HG03571 (cell line): ENCODE measurements around the gene CNIH2.
"Not testable (repeated sequence)": the region's sequence is repeated elsewhere in the genome, so short reads cannot be mapped to it uniquely, and the experiment has no call there.

ENCODE experiments used
- ATAC-seq: cut with Tn5 transposase; IDR thresholded peaks from one replicate; pipeline ENCODE4 v1.9.1; 2021; ENCODE audit not compliant: unreplicated experiment

The CNIH2 gene

GRCh38 chr11:66275984-66276612, 1.9 kb upstream of the CNIH2 start:
- ATAC-seq = no peak

GRCh38 chr11:66276619-66277018, 1.4 kb upstream of the CNIH2 start:
- ATAC-seq = not testable (repeated sequence)

GRCh38 chr11:66277064-66277463, 911 bp upstream of the CNIH2 start:
- ATAC-seq = not testable (repeated sequence)

GRCh38 chr11:66278363-66279091, 552 bp downstream of the CNIH2 start:
- no peak for ATAC-seq

- no peak for ATAC-seq
These were observed 1.2 kb downstream of the CNIH2 start for GRCh38 chr11:66279092-66279734.

- ATAC-seq = no peak
These were observed 2.5 kb downstream of the CNIH2 start for GRCh38 chr11:66280428-66280827.

GRCh38 chr11:66281001-66281400, 3.0 kb downstream of the CNIH2 start:
- ATAC-seq = no peak

- ATAC-seq = peak; percentile 8
These were observed 3.9 kb downstream of the CNIH2 start for GRCh38 chr11:66281776-66282467.

- ATAC-seq = peak; percentile 59
These were observed 4.8 kb downstream of the CNIH2 start for GRCh38 chr11:66282468-66283455.

- no peak for ATAC-seq
These were observed 5.6 kb downstream of the CNIH2 start for GRCh38 chr11:66283461-66284105.

- no peak for ATAC-seq
These were observed 6.6 kb downstream of the CNIH2 start for GRCh38 chr11:66284526-66285078.

- ATAC-seq = no peak
These were observed 7.4 kb downstream of the CNIH2 start for GRCh38 chr11:66285250-66285947.

- ATAC-seq = no peak
These were observed 8.7 kb downstream of the CNIH2 start for GRCh38 chr11:66286699-66287098.

GRCh38 chr11:66287211-66287888, 9.4 kb downstream of the CNIH2 start:
- ATAC-seq = no peak

- no peak for ATAC-seq
These were observed 10.1 kb downstream of the CNIH2 start for GRCh38 chr11:66287889-66288670.

GRCh38 chr11:66288671-66289547, 10.9 kb downstream of the CNIH2 start, which contains the start of gene YIF1A:
TSS of gene YIF1A (minus strand) at chr11:66289143. CDS start at chr11:66288985, 158 bp downstream.
- peak; percentile 75 for ATAC-seq
